Kidney (tissue), 14 donors: ENCODE data around the gene FRYL. TPM values are rescaled to one million over a fixed set of nuclear protein-coding genes. Genes with fewer than 3 reads are reported as not detected.
"Not testable (repeated sequence)": the region's sequence is repeated elsewhere in the genome, so short reads cannot be mapped to it uniquely, and the experiment has no call there.

Experiments
- DNase-seq, 5 donors: peaks; one replicate each; pipeline ENCODE4 v3.0.0-alpha.2; 2013 to 2020
- FAIRE-seq: peaks from 2 replicates; lab custom pipeline; 2012; peaks lifted over from hg19 to GRCh38; lab: Jason Lieb, UNC
- H3K27ac ChIP-seq, 2 donors: one replicate each; pipeline ENCODE4 v1.7.0; 2013; ENCODE audit warnings: low read depth in 2 of 2, low read length in 2 of 2, inconsistent platforms in 1 of 2
- H3K27me3 ChIP-seq: one replicate; pipeline ENCODE4 v1.7.1; 2013; ENCODE audit warnings: low read length, inconsistent platforms; ENCODE audit not compliant: control insufficient read depth, insufficient read depth
- H3K36me3 ChIP-seq, 3 donors: one replicate each; pipeline versions ENCODE4 v1.7.0 to v1.7.1; 2013; ENCODE audit warnings: low read length in 3 of 3, control low read depth in 1 of 3, inconsistent platforms in 1 of 3; ENCODE audit not compliant: insufficient read depth in 3 of 3, control insufficient read depth in 2 of 3
- H3K4me1 ChIP-seq, 3 donors: one replicate each; pipeline versions ENCODE4 v1.7.0 to v1.7.1; 2013; ENCODE audit warnings: low read length in 3 of 3, inconsistent platforms in 1 of 3, low read depth in 1 of 3; ENCODE audit not compliant: control insufficient read depth in 2 of 3, insufficient read depth in 2 of 3
- H3K4me3 ChIP-seq, 3 donors: one replicate each; pipeline versions ENCODE4 v1.7.0 to v1.8.1; 2013; ENCODE audit warnings: low read length in 3 of 3, control low read depth in 1 of 3, inconsistent platforms in 1 of 3
- H3K9ac ChIP-seq, 3 donors: one replicate each; pipeline versions ENCODE4 v1.7.0 to v1.7.1; 2013; ENCODE audit warnings: low read length in 3 of 3, control low read depth in 1 of 3, inconsistent platforms in 1 of 3
- H3K9me3 ChIP-seq, 3 donors: one replicate each; pipeline versions ENCODE4 v1.7.0 to v1.7.1; 2013; ENCODE audit warnings: low read length in 3 of 3, control low read depth in 1 of 3, inconsistent platforms in 1 of 3; ENCODE audit not compliant: control insufficient read depth in 2 of 3, insufficient read depth in 1 of 3
- CTCF ChIP-seq: IDR thresholded peaks from 3 replicates; pipeline ENCODE4 v1.5.1; 2012; ENCODE audit warnings: mild to moderate bottlenecking, moderate library complexity, borderline replicate concordance; ENCODE audit not compliant: insufficient read depth; ENCODE audit errors: extremely low read depth
- intact Hi-C: fragments of 100-400 bp; cut with DNase I; formaldehyde crosslinking; loops from one replicate; pipeline ENCODE4 v1.11.1; 2022
- polyA plus RNA-seq: library from polyadenylated mRNA; stranded (reverse); fragments of 350-450 nt; fragmentation: Illumina TruSeq; extraction: RNeasy Lipid Tissue Mini Kit (QIAGEN cat#74804); gene quantifications from one replicate; pipeline ENCODE4 v1.2.3, GENCODE V29; 2014; ENCODE audit warnings: low read depth, low replicate concordance; ENCODE audit not compliant: insufficient read depth
- total RNA-seq: library from RNA; stranded (reverse); fragmentation: NEBNext Ultra II Directional; extraction: Animal tissue kit (Norgen Biotek cat#: 25700); gene quantifications from one replicate; pipeline ENCODE4 v1.2.1, GENCODE V29; 2021
- donor health status: control.
- donor health status: control.
- donor health status: control.
- donor health status: control.
- donor health status: control.
- donor health status: DM: yes; HTN: yes; CAD: no.
- donor health status: Normal renal cell carcinoma (clear cell type).

The FRYL gene
- total and polyA plus RNA-seq, 2 donors from 2014 or later, result 11.6 to 78.9 TPM

GRCh38 chr4:48640225-48640624 is 139.9 kb downstream of the FRYL start:
- DNase-seq (no peak), FAIRE-seq (no peak)
- no peaks in the 10 kb centered on the region for H3K9me3 ChIP-seq
- H3K27me3 ChIP-seq, result no peaks in the 10 kb centered on the region
- H3K36me3 ChIP-seq, result no peaks in the 10 kb centered on the region
- intact Hi-C loops, result no loop called here
- H3K9ac ChIP-seq, result no peak overlapping the region
- H3K27ac ChIP-seq, result no peak overlapping the region
- H3K4me3 ChIP-seq, result no peak overlapping the region
- H3K4me1 ChIP-seq, result peaks cover 0 to 4% (median 0%) of the 10 kb centered on the region in 3 donors
- TF ChIP-seq CTCF, result no peak

GRCh38 chr4:48639807-48640206 is 140.3 kb downstream of the FRYL start:
- H3K9me3 ChIP-seq, result no peaks in the 10 kb centered on the region
- H3K27me3 ChIP-seq, result no peaks in the 10 kb centered on the region
- no peak overlapping the region for H3K4me3 ChIP-seq
- intact Hi-C loops, result no loop called here
- no peak overlapping the region for H3K9ac ChIP-seq
- no peak for DNase-seq
- no peak overlapping the region for H3K27ac ChIP-seq
- peaks cover 0 to 4% (median 0%) of the 10 kb centered on the region in 3 donors for H3K4me1 ChIP-seq
- no peaks in the 10 kb centered on the region for H3K36me3 ChIP-seq
- no peak for TF ChIP-seq CTCF
- no peak for FAIRE-seq

GRCh38 chr4:48638586-48638985 is 141.5 kb downstream of the FRYL start:
- H3K36me3 ChIP-seq, FAIRE-seq, H3K4me3 ChIP-seq, H3K9me3 ChIP-seq, H3K4me1 ChIP-seq, DNase-seq, intact Hi-C loops, H3K27ac ChIP-seq, H3K9ac ChIP-seq, H3K27me3 ChIP-seq: not testable (repeated sequence)

- no peak for FAIRE-seq
- Histone ChIP-seq H3K36me3 (no peaks in the 10 kb centered on the region), H3K4me3 (no peak overlapping the region), H3K27me3 (no peaks in the 10 kb centered on the region), H3K9ac (no peak overlapping the region), H3K9me3 (no peaks in the 10 kb centered on the region), H3K27ac (no peak overlapping the region), H3K4me1 (peaks cover 0 to 4% (median 0%) of the 10 kb centered on the region in 3 donors)
- no peak for DNase-seq
- TF ChIP-seq CTCF, result no peak
- intact Hi-C loops, result no loop called here
These were observed 143.2 kb downstream of the FRYL start for GRCh38 chr4:48636911-48637310.
